Activated naive CD4-positive, alpha-beta T cell treated with anti-CD3 and anti-CD28 coated beads, Interleukin-2, amount 50 U/mL, for 16 hours (primary cell): Measurements from ENCODE around the gene DPM2.

Experiments used
- DNase-seq: peaks from one replicate; pipeline ENCODE4 v3.0.0-alpha.2; 2020

The DPM2 gene

GRCh38 chr9:127895811-127896210, 41.8 kb downstream of the DPM2 start:
- no peak for DNase-seq

DNA sequence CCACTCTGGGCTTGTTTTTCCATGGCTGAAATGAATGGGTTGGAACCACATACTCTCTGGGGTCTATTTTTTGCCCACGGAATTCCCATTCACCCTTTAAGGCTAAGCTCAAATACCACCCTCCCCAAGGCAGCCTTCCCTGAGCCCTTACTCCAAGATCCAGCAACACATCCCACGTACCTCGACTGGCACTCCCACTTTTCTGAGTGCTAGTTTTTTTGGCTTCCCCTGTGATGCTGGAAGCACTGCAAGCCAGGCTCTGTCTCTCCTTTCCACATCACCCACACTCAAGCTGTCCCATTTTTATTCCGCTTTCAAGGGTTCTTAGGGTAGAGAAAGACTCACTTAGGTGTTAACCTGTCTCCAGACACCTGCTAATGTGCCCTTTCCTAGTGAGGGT, 44.3 kb downstream of the DPM2 start:
- no peak for DNase-seq

GRCh38 chr9:127892831-127893230, 44.8 kb downstream of the DPM2 start:
- DNase-seq: no peak

DNA sequence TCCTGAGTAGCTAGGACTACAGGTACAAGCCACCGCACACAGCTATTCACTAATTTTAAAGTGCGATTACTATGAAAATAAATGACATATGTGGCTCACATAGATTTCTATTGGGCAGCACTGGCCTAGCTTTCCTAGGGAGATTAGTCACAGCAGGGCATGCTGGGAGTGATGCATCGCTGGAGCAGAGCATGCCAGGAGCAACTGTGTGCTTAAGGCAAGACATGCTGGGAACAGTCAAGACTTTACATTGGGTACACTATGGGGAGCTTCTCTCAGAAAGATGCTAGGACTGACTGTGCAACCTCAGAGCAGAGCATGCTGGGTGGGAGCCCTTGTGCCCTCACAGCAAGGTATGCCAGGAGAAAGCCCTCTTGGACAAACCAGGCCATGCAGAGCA, 47.6 kb downstream of the DPM2 start:
- no peak for DNase-seq

DNA sequence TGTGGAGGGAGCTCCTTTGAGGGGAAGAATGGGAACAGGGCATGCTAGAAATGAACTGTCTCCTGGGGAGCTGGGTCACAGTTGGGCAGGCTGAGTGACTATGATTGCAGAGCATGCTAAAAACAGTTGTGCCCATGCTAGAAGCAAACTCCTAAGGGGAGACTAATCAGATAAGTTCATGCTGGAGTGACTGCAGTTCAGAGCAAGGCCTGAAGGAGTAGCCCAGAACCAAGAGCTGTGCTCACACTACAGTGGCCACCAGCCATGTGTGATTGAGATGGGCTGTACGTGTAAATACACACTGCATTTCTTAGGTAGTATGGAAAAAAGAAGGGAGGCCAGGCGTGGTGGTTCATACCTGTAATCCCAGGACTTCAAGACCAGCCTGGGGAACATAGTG, 49.9 kb downstream of the DPM2 start:
- no peak for DNase-seq

DNA sequence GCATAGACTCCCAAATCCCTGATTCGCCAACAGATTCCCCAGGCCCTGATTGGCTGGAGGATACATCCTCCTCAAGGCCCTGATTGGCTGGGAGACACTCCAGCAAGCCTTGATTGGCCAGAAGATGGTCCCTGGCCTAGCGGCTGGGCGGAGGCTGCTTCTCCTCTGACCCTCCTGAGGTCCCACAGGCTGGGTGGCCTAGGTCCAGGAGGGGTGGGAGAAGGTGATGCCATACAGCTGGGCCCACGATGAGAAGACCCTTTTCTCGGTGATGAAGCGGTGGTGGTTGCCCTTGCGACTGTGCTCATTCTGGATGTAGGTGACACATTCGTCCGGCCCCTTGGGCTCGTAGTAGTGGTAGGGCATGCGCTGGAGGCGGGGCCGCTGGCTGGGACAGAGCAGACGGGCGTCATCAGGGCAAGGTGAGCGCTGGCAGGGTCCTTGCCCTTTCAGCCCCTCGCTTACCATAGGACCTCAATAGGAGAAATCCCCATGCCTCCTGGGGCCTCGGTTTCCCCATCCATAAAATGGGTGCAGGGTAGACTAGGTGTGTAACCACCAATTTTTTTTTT, 51.2 kb downstream of the DPM2 start:
- DNase-seq: no peak

DNA sequence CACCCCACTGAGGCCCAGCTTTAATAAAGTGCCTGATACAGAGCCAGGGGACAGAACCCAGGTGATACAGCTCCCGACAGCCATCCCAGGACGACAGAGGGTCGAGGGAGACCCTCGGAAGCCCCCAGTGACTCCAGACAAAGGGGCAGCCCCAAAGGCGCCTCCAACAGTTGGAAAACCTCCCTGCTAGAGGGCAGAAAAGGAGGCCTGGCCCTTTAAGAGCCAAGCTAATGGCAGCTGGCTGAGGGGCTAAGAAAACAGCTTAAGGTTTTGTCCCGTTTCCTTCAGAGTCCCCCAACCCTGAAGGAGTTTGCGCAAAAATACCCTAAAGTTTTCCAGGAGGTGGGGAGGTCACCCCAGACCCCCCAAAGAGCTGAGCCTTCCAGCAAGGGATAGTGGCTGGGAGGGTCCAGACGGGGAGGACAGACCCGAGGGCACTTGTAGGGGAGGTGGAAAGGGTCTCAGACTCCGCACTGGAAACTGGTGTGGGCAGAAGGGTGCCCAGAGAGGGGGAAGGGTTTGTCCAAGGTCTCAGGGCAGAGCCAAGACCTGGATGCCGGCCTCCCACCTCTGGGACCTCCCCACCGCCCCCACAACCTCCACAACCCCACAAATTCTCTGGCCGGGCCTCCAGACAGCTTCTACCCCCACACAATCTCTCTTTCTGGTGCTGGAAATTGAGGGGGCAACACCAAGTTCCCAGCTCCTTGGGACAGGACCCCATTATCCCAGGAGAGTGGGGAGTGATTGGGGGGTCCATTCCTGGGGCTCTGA, 52.0 kb downstream of the DPM2 start:
- no peak for DNase-seq
